IPS-15b (cell line): Measurements from ENCODE around the gene PRKAG2.
"Not testable (repeated sequence)": the region's sequence is repeated elsewhere in the genome, so short reads cannot be mapped to it uniquely, and the experiment has no call there.

Experiments used
- H3K27me3 ChIP-seq: one replicate; pipeline ENCODE4 v1.6.1; 2013; ENCODE audit warnings: low read length; ENCODE audit not compliant: control insufficient read depth, insufficient read depth
- H3K36me3 ChIP-seq: one replicate; pipeline ENCODE4 v1.6.1; 2013; ENCODE audit warnings: low read length; ENCODE audit not compliant: control insufficient read depth, insufficient read depth
- H3K4me1 ChIP-seq: one replicate; pipeline ENCODE4 v1.6.1; 2013; ENCODE audit warnings: mild to moderate bottlenecking, low read length; ENCODE audit not compliant: control insufficient read depth, insufficient read depth
- H3K4me3 ChIP-seq: one replicate; pipeline ENCODE4 v1.5.1; 2013; ENCODE audit warnings: low read depth, low read length
- H3K9ac ChIP-seq: one replicate; pipeline ENCODE4 v1.6.1; 2013; ENCODE audit warnings: low read depth, mild to moderate bottlenecking, low read length
- H3K9me3 ChIP-seq: one replicate; pipeline ENCODE4 v1.6.1; 2013; ENCODE audit warnings: mild to moderate bottlenecking, low read length; ENCODE audit not compliant: control insufficient read depth, insufficient read depth

The PRKAG2 gene

GRCh38 chr7:151590850-151591771 lies 285.8 kb downstream of the PRKAG2 start:
- Histone ChIP-seq H3K36me3 (no peaks in the 10 kb centered on the region), H3K9ac (no peak overlapping the region), H3K9me3 (no peaks in the 10 kb centered on the region), H3K4me3 (no peak overlapping the region), H3K27me3 (no peaks in the 10 kb centered on the region), H3K4me1 (no peaks in the 10 kb centered on the region)

- Histone ChIP-seq H3K4me3 (no peak overlapping the region), H3K9ac (no peak overlapping the region), H3K36me3 (no peaks in the 10 kb centered on the region), H3K4me1 (no peaks in the 10 kb centered on the region), H3K27me3 (no peaks in the 10 kb centered on the region), H3K9me3 (no peaks in the 10 kb centered on the region)
These were observed 286.7 kb downstream of the PRKAG2 start for GRCh38 chr7:151590071-151590849.

GRCh38 chr7:151588982-151589381 lies 287.9 kb downstream of the PRKAG2 start:
- Histone ChIP-seq H3K9me3 (no peaks in the 10 kb centered on the region), H3K27me3 (no peaks in the 10 kb centered on the region), H3K36me3 (no peaks in the 10 kb centered on the region), H3K4me3 (no peak overlapping the region), H3K9ac (no peak overlapping the region), H3K4me1 (no peaks in the 10 kb centered on the region)

- H3K36me3 ChIP-seq: no peaks in the 10 kb centered on the region
- H3K9me3 ChIP-seq: no peaks in the 10 kb centered on the region
- H3K9ac ChIP-seq: no peak overlapping the region
- H3K27me3 ChIP-seq: no peaks in the 10 kb centered on the region
- H3K4me3 ChIP-seq: no peak overlapping the region
- no peaks in the 10 kb centered on the region for H3K4me1 ChIP-seq
These were observed 290.2 kb downstream of the PRKAG2 start for GRCh38 chr7:151586531-151587260.

DNA sequence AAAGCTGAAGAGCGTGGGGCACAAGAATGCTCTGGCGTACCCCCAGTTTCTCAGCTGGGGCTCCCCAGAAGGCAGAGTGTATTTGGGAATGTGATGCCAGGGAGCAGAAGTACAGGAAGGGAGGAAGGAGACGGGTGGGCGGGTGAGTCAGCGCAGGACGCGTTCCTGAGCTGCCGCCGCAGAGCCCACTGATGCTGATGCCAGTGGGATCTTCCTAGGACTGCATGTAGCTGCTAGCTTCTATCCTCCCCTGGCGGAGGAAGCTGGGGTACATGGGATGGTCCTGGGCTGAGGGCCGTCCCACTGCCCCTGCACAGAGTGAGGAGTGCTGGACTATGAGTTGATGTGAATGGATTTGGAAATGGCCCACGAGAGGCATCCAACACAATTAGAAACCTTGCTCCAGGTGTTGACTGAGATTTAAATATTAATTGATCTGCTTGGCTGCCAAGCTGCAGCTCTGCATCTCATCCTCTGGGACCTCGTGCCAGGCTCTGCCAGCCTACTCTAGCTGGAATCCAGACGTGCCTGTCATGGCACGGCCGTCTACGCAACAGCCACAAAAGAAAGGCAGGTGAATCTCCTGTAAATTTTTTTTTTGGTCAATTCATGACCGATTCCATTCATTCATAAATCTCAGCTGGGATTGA lies 291.0 kb downstream of the PRKAG2 start:
- Histone ChIP-seq H3K9ac (no peak overlapping the region), H3K27me3 (no peaks in the 10 kb centered on the region), H3K4me3 (no peak overlapping the region), H3K4me1 (no peaks in the 10 kb centered on the region), H3K9me3 (no peaks in the 10 kb centered on the region), H3K36me3 (no peaks in the 10 kb centered on the region)

DNA sequence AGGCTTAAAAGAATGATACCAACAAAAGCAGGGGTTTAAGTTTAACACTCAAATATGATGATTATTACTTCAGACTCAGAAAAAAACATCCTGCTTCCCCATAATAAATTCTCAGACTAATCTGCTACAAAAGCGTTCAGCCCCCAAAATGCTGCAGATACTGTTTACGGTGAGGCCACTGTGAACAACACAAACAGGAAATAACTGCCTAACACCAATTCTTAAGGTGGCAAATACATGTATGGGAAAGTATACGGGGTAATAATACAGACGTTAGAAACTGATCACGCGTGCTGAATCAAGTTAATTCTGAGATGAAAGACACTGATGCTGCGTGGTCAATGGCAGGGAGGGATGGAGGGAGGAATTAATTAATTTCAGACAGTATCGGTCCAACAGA lies 295.2 kb downstream of the PRKAG2 start:
- no peaks in the 10 kb centered on the region for H3K36me3 ChIP-seq
- no peak overlapping the region for H3K4me3 ChIP-seq
- H3K27me3 ChIP-seq: no peaks in the 10 kb centered on the region
- H3K4me1 ChIP-seq: no peaks in the 10 kb centered on the region
- H3K9me3 ChIP-seq: peaks cover 5% of the 10 kb centered on the region
- H3K9ac ChIP-seq: no peak overlapping the region

GRCh38 chr7:151579644-151580043 lies 297.3 kb downstream of the PRKAG2 start:
- no peak overlapping the region for H3K4me3 ChIP-seq
- H3K9ac ChIP-seq: no peak overlapping the region
- H3K27me3 ChIP-seq: no peaks in the 10 kb centered on the region
- no peaks in the 10 kb centered on the region for H3K4me1 ChIP-seq
- no peaks in the 10 kb centered on the region for H3K36me3 ChIP-seq
- H3K9me3 ChIP-seq: peaks cover 5% of the 10 kb centered on the region

DNA sequence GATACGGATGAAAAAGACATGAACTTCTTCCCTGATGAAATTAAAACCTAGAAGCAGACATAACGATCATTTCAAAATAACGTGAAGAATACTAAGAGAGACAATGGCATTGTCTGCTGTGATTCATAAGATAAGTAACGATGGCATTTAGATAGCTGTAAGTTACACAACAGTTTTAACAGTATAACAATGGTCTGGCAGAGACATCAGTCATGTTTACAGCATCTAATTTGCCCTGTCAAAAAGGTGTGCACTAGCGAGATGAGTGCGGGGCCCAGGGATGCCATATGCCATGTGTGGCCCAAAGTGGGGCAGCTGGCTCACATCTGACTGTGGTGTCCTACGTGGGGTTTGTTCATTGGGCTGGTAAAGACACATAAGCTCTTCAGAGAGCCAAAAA lies 301.5 kb downstream of the PRKAG2 start:
- H3K9me3 ChIP-seq: peaks cover 5% of the 10 kb centered on the region
- no peak overlapping the region for H3K9ac ChIP-seq
- no peaks in the 10 kb centered on the region for H3K27me3 ChIP-seq
- no peaks in the 10 kb centered on the region for H3K36me3 ChIP-seq
- H3K4me3 ChIP-seq: no peak overlapping the region
- no peaks in the 10 kb centered on the region for H3K4me1 ChIP-seq

- H3K9me3 ChIP-seq, H3K9ac ChIP-seq, H3K4me1 ChIP-seq, H3K4me3 ChIP-seq, H3K27me3 ChIP-seq, H3K36me3 ChIP-seq: not testable (repeated sequence)
These were observed 303.9 kb downstream of the PRKAG2 start for GRCh38 chr7:151573046-151573445.

DNA sequence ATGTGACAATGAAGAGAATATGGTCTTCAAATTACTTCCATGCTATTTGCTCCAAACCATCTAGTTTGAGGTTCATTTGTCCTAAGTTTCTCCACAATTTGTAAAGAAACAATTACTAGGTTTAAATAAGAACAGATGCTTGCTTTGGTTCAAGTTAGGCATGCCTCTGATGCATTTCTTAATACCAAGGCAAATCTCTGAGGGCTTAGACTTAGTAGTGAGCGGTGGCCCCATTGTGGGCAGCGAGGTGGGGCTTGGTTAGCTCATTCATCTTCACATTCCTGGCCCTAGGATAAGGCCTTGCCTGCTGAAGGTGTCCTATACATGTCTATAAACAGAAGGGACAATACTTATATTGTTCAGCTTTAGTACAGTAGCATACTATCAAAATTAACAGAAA lies 304.8 kb downstream of the PRKAG2 start:
- H3K36me3 ChIP-seq: no peaks in the 10 kb centered on the region
- no peak overlapping the region for H3K9ac ChIP-seq
- H3K27me3 ChIP-seq: no peaks in the 10 kb centered on the region
- H3K4me1 ChIP-seq: peaks cover 3% of the 10 kb centered on the region
- H3K9me3 ChIP-seq: no peaks in the 10 kb centered on the region
- no peak overlapping the region for H3K4me3 ChIP-seq

- Histone ChIP-seq H3K36me3 (no peaks in the 10 kb centered on the region), H3K9ac (no peak overlapping the region), H3K4me3 (no peak overlapping the region), H3K9me3 (no peaks in the 10 kb centered on the region), H3K4me1 (peaks cover 3% of the 10 kb centered on the region), H3K27me3 (no peaks in the 10 kb centered on the region)
These were observed 305.4 kb downstream of the PRKAG2 start for GRCh38 chr7:151571471-151571870.
